GM13977 (cell line): ENCODE results near the gene EXOC3L4.

ENCODE experiments used
- DNase-seq: peaks from one replicate; pipeline ENCODE4 v3.0.0; 2012; ENCODE audit warnings: low spot score
- in situ Hi-C: fragments of 300-500 bp; cut with MboI; formaldehyde crosslinking; loops from one replicate; pipeline ENCODE4 v1.12.0; 2022; ENCODE audit warnings: low sequenced_read_pairs, low pct_unique_long_range_greater_than_20kb, mixed read lengths, inconsistent platforms; ENCODE audit not compliant: unreplicated experiment
- TF ChIP-seq, protein P1 (sequence below): IDR thresholded peaks from 2 replicates; pipeline ENCODE4 v1.5.1; 2012; ENCODE audit warnings: mild to moderate bottlenecking, control low read depth; ENCODE audit not compliant: insufficient read depth; ENCODE audit errors: extremely low read depth, missing control alignments

The EXOC3L4 gene

GRCh38 chr14:103073876-103074728 is 20.4 kb upstream of the EXOC3L4 start:
- TF ChIP-seq, protein P1, sequence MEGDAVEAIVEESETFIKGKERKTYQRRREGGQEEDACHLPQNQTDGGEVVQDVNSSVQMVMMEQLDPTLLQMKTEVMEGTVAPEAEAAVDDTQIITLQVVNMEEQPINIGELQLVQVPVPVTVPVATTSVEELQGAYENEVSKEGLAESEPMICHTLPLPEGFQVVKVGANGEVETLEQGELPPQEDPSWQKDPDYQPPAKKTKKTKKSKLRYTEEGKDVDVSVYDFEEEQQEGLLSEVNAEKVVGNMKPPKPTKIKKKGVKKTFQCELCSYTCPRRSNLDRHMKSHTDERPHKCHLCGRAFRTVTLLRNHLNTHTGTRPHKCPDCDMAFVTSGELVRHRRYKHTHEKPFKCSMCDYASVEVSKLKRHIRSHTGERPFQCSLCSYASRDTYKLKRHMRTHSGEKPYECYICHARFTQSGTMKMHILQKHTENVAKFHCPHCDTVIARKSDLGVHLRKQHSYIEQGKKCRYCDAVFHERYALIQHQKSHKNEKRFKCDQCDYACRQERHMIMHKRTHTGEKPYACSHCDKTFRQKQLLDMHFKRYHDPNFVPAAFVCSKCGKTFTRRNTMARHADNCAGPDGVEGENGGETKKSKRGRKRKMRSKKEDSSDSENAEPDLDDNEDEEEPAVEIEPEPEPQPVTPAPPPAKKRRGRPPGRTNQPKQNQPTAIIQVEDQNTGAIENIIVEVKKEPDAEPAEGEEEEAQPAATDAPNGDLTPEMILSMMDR = no peak
- in situ Hi-C loops = no loop called here
- peak; percentile 70 for DNase-seq

DNA sequence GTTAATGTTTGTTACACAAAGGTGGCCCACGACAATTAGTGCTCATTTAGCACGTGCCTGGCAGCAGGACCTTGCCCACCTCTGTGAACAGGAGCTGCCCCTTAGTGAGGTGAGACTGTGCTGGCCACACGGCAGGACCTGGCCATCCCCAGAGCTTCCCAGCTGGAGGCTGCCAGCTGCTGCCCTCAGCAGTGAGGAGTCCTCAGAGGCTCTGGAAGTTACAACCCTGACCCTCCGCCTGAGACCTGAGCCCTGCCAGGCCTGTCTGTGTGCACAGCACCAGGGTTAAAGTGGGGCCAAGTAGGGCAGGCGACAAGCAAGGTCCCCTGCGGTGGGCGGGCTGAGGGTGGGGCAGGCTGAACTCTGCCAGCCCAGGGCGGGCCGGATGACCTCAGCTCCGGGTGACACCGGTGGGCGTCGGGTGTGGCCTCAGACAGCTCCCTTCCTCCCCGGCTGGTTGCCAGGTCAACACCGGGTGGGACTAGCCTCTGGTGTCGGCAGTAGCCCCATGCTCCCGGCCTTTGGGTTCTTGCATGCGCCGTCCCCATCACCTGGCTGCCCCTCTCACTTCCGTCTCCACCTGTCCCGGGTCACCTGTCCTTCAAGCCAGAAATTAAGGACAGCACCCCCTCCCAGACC is 19.7 kb upstream of the EXOC3L4 start:
- no peak for DNase-seq
- TF ChIP-seq, protein P1 = no peak
- in situ Hi-C loops = loop anchor here (25.0 kb wide), 1 partner anchor 212 kb away; no protein-coding TSS in a partner anchor

DNA sequence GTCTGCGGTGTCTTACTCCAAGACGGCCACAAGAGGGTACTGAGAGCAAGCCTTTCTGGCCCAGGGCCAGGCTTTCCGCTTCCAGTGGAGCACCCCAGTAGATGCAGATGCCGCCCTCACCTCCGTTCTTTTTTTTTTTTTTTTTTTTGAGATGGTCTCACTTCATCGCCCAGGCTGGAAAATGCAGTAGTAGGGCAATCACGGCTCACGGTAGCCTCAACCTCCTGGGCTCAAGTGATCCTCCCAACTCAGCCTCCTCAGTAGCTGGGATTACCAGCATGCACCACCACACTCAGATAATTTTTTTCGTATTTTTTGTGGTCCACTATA is 16.1 kb upstream of the EXOC3L4 start:
- TF ChIP-seq, protein P1 = peak; percentile 86
- in situ Hi-C loops = loop anchor here (25.0 kb wide), 1 partner anchor 209 kb away; no protein-coding TSS in a partner anchor

DNA sequence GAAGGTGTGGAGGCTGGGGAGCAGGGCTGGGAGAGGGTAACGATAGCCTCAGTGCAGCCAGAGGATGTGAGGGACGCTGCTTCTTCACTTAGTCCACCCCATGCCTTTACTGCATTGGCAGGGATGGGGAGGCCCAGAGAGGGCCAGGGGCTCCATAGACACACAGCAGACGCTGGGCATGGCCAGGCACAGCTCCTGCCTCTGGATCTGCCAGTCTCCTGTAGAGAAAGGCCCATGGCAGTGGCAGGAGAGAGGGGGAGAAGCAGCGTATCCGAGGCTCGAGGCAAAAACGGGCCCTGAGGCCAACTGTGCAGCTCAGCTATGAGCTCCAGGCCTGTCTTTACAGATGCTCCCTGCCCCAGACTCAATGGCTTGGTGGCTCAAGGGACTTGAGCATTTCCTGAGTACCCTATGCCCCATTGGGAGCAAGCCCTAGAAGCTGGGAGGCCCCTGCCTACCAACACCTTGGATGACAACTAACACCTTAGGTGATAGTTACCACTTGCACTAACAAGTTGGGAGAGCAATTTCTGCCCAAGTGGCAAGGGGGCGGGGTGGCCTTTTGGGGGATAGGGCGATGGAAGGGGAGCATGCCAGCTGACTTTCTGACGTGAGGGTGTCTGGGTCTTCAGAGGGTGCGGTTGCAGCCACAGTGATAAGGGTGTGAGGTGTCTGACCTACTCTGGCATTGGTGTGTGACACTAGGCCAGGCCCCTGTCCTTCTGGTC is 15.5 kb upstream of the EXOC3L4 start:
- DNase-seq = no peak
- in situ Hi-C loops = loop anchor here (25.0 kb wide), 1 partner anchor 208 kb away; no protein-coding TSS in a partner anchor
- TF ChIP-seq, protein P1 = peak; percentile 6

More for the DNA sequence above, 16.1 kb upstream of the EXOC3L4 start:
- peak; percentile 92 for DNase-seq

DNA sequence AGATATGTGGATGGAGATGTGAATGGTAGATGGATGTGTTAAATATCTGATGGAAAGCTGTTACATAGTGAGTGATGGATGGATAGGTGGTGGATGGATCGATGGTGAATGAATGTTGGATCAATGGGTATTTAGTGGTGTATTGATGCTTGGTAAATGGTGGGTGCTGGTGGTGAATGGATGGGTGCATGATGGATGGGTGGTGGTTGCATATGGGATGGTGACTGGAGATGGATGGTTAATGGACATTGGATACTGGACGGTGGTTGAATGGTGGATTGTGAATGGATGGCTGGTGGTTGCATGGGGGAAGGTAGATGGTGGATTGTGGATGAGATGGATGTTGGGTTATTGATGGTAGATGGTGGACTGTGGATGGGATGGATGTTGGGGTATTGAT is 12.6 kb upstream of the EXOC3L4 start:
- no peak for DNase-seq
- in situ Hi-C loops = loop anchor here (25.0 kb wide), 1 partner anchor 205 kb away; no protein-coding TSS in a partner anchor
- TF ChIP-seq, protein P1 = no peak

- DNase-seq = no peak
- in situ Hi-C loops = loop anchor here (25.0 kb wide), 1 partner anchor 203 kb away; no protein-coding TSS in a partner anchor
- TF ChIP-seq, protein P1 = no peak
These were observed 10.3 kb upstream of the EXOC3L4 start, which contains the start of gene LBHD2 for GRCh38 chr14:103084021-103084919. Gene LBHD2 (plus strand): TSS chr14:103084210. CDS start chr14:103086013, 1,803 bp downstream.
